Progenitor cell of endocrine pancreas (in vitro differentiated cells): ENCODE data around the gene ADAMTS17. TPM values are rescaled to one million over a fixed set of nuclear protein-coding genes. Genes with fewer than 3 reads are reported as not detected.

ENCODE experiments used
- DNase-seq: peaks from one replicate; pipeline ENCODE4 v3.0.0; 2021; ENCODE audit warnings: low spot score; ENCODE audit not compliant: unreplicated experiment
- H3K27ac Mint-ChIP-seq: 2 replicates; pipeline ENCODE4 v1.8.0; 2021; ENCODE audit warnings: mild to moderate bottlenecking, moderate library complexity, mixed read lengths
- H3K27me3 Mint-ChIP-seq: 2 replicates; pipeline ENCODE4 v1.8.0; 2021; ENCODE audit warnings: mixed read lengths
- H3K36me3 Mint-ChIP-seq: 2 replicates; pipeline ENCODE4 v1.8.0; 2022; ENCODE audit warnings: mixed read lengths; ENCODE audit not compliant: insufficient read depth
- H3K4me1 Mint-ChIP-seq: 2 replicates; pipeline ENCODE4 v1.8.0; 2021; ENCODE audit warnings: low read depth, mixed read lengths
- H3K4me3 Mint-ChIP-seq: 2 replicates; pipeline ENCODE4 v1.8.0; 2021; ENCODE audit warnings: low read depth, mild to moderate bottlenecking, moderate library complexity, mixed read lengths
- H3K9me3 Mint-ChIP-seq: 2 replicates; pipeline ENCODE4 v1.8.0; 2021; ENCODE audit warnings: low read depth, mixed read lengths
- CTCF ChIP-seq: fragments of 200-600 bp; sonication (generic); IDR thresholded peaks from one replicate; pipeline ENCODE4 v1.5.0; 2021; ENCODE audit warnings: antibody characterized with exemption, mild to moderate bottlenecking; ENCODE audit not compliant: unreplicated experiment
- total RNA-seq: library from RNA; stranded (reverse); gene quantifications from 2 replicates; pipeline ENCODE4 v1.2.1, GENCODE V29; 2021

Gene ADAMTS17
- total RNA-seq, 1 donor from 2014 or later = 3.5 TPM

- H3K9me3 Mint-ChIP-seq = no peaks in the 10 kb centered on the region
- H3K27ac Mint-ChIP-seq = no peak overlapping the region
- TF ChIP-seq CTCF = no peak
- H3K36me3 Mint-ChIP-seq = no peaks in the 10 kb centered on the region
- H3K4me1 Mint-ChIP-seq = peaks cover 2% of the 10 kb centered on the region
- DNase-seq = no peak
- H3K4me3 Mint-ChIP-seq = no peak overlapping the region
- peaks cover 30% of the 10 kb centered on the region for H3K27me3 Mint-ChIP-seq
Measured at GRCh38 chr15:99995543-99995942, 346.2 kb downstream of the ADAMTS17 start.

DNA sequence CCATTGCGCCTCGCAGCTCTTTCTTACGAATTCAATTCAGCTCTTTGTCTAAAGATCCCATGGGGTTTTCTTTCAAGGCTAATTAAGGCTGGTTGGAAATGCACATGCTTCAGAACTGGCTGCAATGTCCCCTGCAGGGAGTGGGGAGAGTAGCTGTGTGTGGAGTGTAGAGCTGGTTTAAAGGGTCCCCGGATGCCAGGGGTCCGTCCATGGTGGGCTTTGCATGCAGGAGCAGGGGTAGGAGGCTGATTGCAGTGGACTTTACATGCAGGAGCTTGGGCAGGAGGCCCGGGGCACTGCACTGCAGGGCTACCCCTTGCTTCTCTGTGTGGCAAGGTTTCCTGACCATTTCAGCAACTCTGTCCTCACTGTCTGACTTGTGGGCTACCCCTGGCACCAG is 346.9 kb downstream of the ADAMTS17 start:
- H3K27me3 Mint-ChIP-seq = peaks cover 30% of the 10 kb centered on the region
- no peak overlapping the region for H3K27ac Mint-ChIP-seq
- no peak for DNase-seq
- TF ChIP-seq CTCF = no peak
- H3K9me3 Mint-ChIP-seq = no peaks in the 10 kb centered on the region
- H3K4me1 Mint-ChIP-seq = peaks cover 2% of the 10 kb centered on the region
- no peaks in the 10 kb centered on the region for H3K36me3 Mint-ChIP-seq
- H3K4me3 Mint-ChIP-seq = no peak overlapping the region

DNA sequence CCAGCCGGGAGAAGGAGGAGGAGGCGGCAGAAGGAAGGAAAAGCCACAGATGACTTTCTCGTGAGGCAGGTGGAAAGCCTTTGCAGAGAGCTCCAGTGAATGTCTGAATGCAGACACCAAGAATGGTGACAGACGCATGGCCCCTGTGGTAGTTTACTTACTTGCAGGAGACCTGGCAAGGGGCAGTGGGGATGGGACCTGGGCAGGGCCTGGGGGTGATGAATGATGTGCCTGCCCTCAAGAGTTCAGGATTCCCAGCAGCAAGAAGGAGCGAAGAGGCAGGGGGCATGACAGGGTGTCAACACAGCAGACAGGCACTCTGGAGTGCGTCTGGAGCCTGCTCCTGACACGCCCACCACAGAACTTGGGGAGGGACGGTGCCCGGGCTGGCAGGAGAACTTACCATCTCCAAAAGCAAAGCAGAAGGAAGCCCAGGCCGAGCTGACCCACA is 348.1 kb downstream of the ADAMTS17 start:
- H3K9me3 Mint-ChIP-seq = no peaks in the 10 kb centered on the region
- DNase-seq = no peak
- H3K27ac Mint-ChIP-seq = no peak overlapping the region
- TF ChIP-seq CTCF = no peak
- H3K27me3 Mint-ChIP-seq = peaks cover 24% of the 10 kb centered on the region
- no peaks in the 10 kb centered on the region for H3K36me3 Mint-ChIP-seq
- no peak overlapping the region for H3K4me3 Mint-ChIP-seq
- H3K4me1 Mint-ChIP-seq = peaks cover 2% of the 10 kb centered on the region

DNA sequence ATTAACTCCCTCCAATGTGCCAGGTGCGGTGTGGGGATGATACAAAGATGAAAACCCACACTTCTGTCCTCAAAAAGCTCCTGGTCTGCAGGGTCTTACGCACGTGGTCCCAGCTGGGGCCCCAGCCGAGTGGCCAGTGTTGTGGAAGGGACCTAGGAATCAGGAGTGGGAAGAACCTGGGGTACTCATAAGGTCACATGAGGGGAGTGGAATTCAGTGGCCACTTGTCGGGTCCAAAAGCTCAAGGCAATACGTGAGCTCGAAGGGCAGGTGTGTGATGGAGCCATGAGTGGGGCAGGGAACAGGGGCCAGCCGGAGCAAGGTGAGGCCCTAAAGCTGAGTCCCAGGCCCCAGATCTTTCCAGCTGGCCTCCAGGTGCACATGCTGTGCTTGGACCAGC is 348.5 kb downstream of the ADAMTS17 start:
- DNase-seq = no peak
- no peak for TF ChIP-seq CTCF
- Mint-ChIP-seq H3K27ac (no peak overlapping the region), H3K27me3 (peaks cover 23% of the 10 kb centered on the region), H3K9me3 (peaks cover 1% of the 10 kb centered on the region), H3K4me3 (no peak overlapping the region), H3K4me1 (peaks cover 2% of the 10 kb centered on the region), H3K36me3 (peaks cover under 1% of the 10 kb centered on the region)

DNA sequence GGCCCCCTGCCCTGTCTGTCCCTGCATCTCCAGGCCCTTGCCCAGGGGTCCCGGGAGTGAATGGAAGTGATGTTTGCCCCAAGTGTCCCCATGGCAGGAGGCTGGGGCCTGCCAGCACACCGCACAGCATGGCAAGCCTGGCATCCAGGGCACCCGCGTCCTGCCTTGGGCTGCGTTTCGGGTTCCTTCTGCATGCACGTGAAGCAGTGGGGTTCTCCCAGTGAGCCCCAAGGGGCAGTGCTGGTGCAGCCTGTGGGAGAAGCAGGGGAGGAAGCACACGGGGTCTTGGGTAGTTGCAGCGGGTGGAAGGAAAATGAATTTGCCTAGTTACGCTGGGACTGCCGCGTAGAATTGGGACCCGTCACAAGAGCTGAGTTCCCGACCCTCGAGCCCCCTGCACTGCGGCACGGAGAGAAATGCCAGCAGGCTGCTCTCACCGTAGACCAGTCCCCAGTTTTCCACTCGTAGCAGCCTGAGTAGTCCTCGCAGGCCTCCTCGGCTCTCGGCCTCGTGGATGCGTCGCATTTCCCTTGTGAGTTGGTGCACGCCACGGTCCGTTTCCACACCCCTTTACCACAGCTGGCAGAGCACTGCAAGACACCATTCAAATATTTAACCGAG is 349.1 kb downstream of the ADAMTS17 start:
- H3K9me3 Mint-ChIP-seq = peaks cover 4% of the 10 kb centered on the region
- peaks cover 23% of the 10 kb centered on the region for H3K27me3 Mint-ChIP-seq
- no peak overlapping the region for H3K27ac Mint-ChIP-seq
- H3K4me1 Mint-ChIP-seq = peaks cover 2% of the 10 kb centered on the region
- peaks cover 1% of the 10 kb centered on the region for H3K36me3 Mint-ChIP-seq
- no peak for DNase-seq
- no peak overlapping the region for H3K4me3 Mint-ChIP-seq
- no peak for TF ChIP-seq CTCF
